ENCODE data around the gene PALMD.

The PALMD gene

GRCh38 chr1:99634971-99635624, 10.8 kb upstream of the PALMD start:
- no peak for DNase-seq (ENCODE audit: low read depth in 2 of 2)

- no peak for DNase-seq (ENCODE audit: low read depth in 2 of 2)
Measured at GRCh38 chr1:99635664-99636063, 10.2 kb upstream of the PALMD start.

- no peak for DNase-seq (ENCODE audit: low read depth in 2 of 2)
Measured at GRCh38 chr1:99636647-99637175, 9.2 kb upstream of the PALMD start.

- DNase-seq (ENCODE audit: low read depth in 2 of 2), result no peak
Measured at GRCh38 chr1:99638853-99639252, 7.1 kb upstream of the PALMD start.

GRCh38 chr1:99639408-99639807, 6.5 kb upstream of the PALMD start:
- no peak for DNase-seq (ENCODE audit: low read depth in 2 of 2)

GRCh38 chr1:99639945-99640344, 6.0 kb upstream of the PALMD start:
- DNase-seq (ENCODE audit: low read depth in 2 of 2), result no peak

- no peak for DNase-seq (ENCODE audit: low read depth in 2 of 2)
Measured at GRCh38 chr1:99640672-99641071, 5.2 kb upstream of the PALMD start.

GRCh38 chr1:99641558-99641957, 4.4 kb upstream of the PALMD start:
- DNase-seq (ENCODE audit: low read depth in 2 of 2), result no peak

- no peak for DNase-seq (ENCODE audit: low read depth in 2 of 2)
Measured at GRCh38 chr1:99642053-99642452, 3.9 kb upstream of the PALMD start.

- no peak for DNase-seq (ENCODE audit: low read depth in 2 of 2)
Measured at GRCh38 chr1:99643021-99643779, 2.7 kb upstream of the PALMD start.

GRCh38 chr1:99644279-99645004, 1.5 kb upstream of the PALMD start:
- DNase-seq (ENCODE audit: low read depth in 2 of 2), result no peak

- DNase-seq (ENCODE audit: low read depth in 2 of 2), result no peak
Measured at GRCh38 chr1:99645203-99645602, 710 bp upstream of the PALMD start.

- no peak for DNase-seq (ENCODE audit: low read depth in 2 of 2)
Measured at GRCh38 chr1:99646868-99647267, 955 bp downstream of the PALMD start.

GRCh38 chr1:99647490-99647889, 1.6 kb downstream of the PALMD start:
- no peak for DNase-seq (ENCODE audit: low read depth in 2 of 2)

GRCh38 chr1:99648107-99648506, 2.2 kb downstream of the PALMD start:
- DNase-seq (ENCODE audit: low read depth in 2 of 2), result no peak

- no peak for DNase-seq (ENCODE audit: low read depth in 2 of 2)
Measured at GRCh38 chr1:99650030-99650429, 4.1 kb downstream of the PALMD start.

GRCh38 chr1:99650773-99651437, 5.0 kb downstream of the PALMD start:
- no peak for DNase-seq (ENCODE audit: low read depth in 2 of 2)

- DNase-seq (ENCODE audit: low read depth in 2 of 2), result no peak
Measured at GRCh38 chr1:99652881-99653281, 7.0 kb downstream of the PALMD start.

GRCh38 chr1:99655376-99655775, 9.5 kb downstream of the PALMD start:
- DNase-seq (ENCODE audit: low read depth in 2 of 2), result no peak

- DNase-seq (ENCODE audit: low read depth in 2 of 2), result no peak
Measured at GRCh38 chr1:99656701-99657100, 10.8 kb downstream of the PALMD start.

- DNase-seq (ENCODE audit: low read depth in 2 of 2), result no peak
Measured at GRCh38 chr1:99657213-99658030, 11.5 kb downstream of the PALMD start.
